ENCODE results near the gene ASPG. TPM values are rescaled to one million over a fixed set of nuclear protein-coding genes. Genes with fewer than 3 reads are reported as not detected.

Gene ASPG
- total RNA-seq, 1 donor from 2014 or later, result not detected

DNA sequence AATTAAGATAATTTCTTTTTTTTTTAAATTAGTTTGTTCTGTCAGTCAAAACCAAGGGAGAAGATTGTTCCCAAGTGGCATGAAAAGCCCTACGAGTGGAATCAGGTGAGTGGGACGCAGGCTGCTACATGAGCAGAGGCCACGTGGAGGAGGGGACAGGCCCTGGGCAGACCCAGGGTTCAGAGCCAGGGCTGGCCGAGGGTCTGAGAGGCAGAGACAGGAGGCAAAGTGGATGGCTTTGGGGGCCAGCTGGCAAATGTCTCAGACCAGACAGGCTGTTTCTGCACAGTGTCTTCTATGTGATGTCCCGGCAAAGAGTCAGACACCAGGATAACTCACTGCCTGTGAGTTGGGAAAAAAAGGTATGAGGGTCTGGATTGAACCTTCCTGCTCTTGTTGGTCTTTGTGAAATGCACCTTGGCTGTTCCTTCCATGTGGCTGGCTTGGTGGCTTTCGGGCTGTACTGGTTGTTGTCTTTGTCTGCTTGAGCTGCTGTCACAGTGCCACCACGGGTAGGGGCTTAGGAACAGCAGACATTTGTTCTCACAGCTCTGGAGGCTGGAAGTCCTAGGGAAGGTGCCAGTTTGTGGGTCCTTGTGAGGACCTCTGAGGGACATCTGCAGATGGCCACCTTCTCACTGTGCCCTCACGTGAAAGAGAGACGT, 35.8 kb upstream of the ASPG start:
- DNase-seq (ENCODE audit: low read depth), result no peak
- Histone ChIP-seq H3K36me3 (ENCODE audit: control insufficient read depth, insufficient read depth, low read length) (no peaks in the 10 kb centered on the region), H3K27me3 (ENCODE audit: control insufficient read depth, insufficient read depth, low read length) (no peaks in the 10 kb centered on the region), H3K4me3 (ENCODE audit: low read depth, low read length) (no peak overlapping the region)
- TF ChIP-seq, protein P1, sequence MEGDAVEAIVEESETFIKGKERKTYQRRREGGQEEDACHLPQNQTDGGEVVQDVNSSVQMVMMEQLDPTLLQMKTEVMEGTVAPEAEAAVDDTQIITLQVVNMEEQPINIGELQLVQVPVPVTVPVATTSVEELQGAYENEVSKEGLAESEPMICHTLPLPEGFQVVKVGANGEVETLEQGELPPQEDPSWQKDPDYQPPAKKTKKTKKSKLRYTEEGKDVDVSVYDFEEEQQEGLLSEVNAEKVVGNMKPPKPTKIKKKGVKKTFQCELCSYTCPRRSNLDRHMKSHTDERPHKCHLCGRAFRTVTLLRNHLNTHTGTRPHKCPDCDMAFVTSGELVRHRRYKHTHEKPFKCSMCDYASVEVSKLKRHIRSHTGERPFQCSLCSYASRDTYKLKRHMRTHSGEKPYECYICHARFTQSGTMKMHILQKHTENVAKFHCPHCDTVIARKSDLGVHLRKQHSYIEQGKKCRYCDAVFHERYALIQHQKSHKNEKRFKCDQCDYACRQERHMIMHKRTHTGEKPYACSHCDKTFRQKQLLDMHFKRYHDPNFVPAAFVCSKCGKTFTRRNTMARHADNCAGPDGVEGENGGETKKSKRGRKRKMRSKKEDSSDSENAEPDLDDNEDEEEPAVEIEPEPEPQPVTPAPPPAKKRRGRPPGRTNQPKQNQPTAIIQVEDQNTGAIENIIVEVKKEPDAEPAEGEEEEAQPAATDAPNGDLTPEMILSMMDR (IDR thresholded peaks at IDR 0.05; ENCODE audit: insufficient read depth, low read length, poor library complexity, severe bottlenecking), result no peak

GRCh38 chr14:104051092-104051813, 34.2 kb upstream of the ASPG start:
- no peaks in the 10 kb centered on the region for H3K36me3 ChIP-seq (ENCODE audit: control insufficient read depth, insufficient read depth, low read length)
- DNase-seq (ENCODE audit: low read depth), result no peak
- H3K27me3 ChIP-seq (ENCODE audit: control insufficient read depth, insufficient read depth, low read length), result no peaks in the 10 kb centered on the region
- TF ChIP-seq, protein P1 (IDR thresholded peaks at IDR 0.05; ENCODE audit: insufficient read depth, low read length, poor library complexity, severe bottlenecking), result no peak
- H3K4me3 ChIP-seq (ENCODE audit: low read depth, low read length), result no peak overlapping the region

DNA sequence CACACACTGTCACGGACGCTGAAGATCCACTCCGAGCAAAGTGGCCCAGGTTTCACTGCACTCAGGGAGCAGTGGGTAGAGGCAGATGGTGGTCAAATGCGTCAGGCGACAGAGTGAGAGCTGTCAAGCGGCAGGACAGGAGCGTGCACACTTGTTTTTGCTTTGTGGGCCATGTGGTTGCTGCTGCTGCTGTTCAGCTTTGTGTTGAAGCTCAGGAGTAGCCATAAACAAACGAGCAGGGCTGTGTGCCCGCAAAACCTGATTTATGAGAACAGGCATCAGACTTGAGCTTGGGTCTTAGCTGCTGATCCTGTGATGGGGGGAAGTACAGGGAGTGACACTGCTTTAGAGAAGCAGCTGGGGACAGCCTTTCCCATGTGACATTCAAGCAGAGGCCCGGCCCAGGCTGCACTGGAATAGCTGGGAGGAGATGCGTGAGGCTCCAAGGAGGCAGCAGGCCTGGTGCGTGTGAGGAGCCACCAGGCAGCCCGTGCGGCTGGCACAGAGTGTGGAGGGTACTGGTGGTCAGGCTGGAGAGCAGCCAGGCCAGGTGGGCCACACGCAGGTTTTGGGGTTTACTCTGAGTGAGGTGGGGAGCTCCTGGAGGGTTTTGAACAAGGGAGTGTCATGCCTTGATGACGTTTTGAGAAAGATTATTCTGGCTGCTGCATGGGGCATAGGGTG, 31.1 kb upstream of the ASPG start:
- no peak for DNase-seq (ENCODE audit: low read depth)
- Histone ChIP-seq H3K27me3 (ENCODE audit: control insufficient read depth, insufficient read depth, low read length) (no peaks in the 10 kb centered on the region), H3K4me3 (ENCODE audit: low read depth, low read length) (no peak overlapping the region), H3K36me3 (ENCODE audit: control insufficient read depth, insufficient read depth, low read length) (no peaks in the 10 kb centered on the region)
- TF ChIP-seq, protein P1 (IDR thresholded peaks at IDR 0.05; ENCODE audit: insufficient read depth, low read length, poor library complexity, severe bottlenecking), result no peak

- Histone ChIP-seq H3K27me3 (ENCODE audit: control insufficient read depth, insufficient read depth, low read length) (no peaks in the 10 kb centered on the region), H3K36me3 (ENCODE audit: control insufficient read depth, insufficient read depth, low read length) (no peaks in the 10 kb centered on the region), H3K4me3 (ENCODE audit: low read depth, low read length) (no peak overlapping the region)
- no peak for DNase-seq (ENCODE audit: low read depth)
- TF ChIP-seq, protein P1 (IDR thresholded peaks at IDR 0.05; ENCODE audit: insufficient read depth, low read length, poor library complexity, severe bottlenecking), result no peak
These were observed 23.2 kb upstream of the ASPG start for GRCh38 chr14:104062281-104062680.

DNA sequence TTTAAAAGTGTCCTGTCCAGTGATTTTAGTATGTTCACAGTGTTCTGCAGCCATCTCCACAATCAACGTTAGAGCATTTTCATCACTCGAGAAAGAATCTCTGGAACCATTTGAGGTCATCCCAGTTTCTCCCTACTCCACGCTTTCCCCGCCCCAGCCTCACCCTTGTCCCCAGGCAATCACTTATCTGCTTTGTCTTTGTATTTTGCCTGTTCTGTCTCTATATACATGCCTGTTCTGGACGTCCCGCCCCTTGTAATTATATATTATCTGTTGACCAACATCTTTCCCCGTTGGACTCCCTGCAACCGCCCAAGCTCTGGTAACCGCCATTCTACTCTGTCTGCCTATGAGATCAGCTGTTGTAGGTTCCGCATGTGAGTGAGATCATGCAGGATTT, 21.5 kb upstream of the ASPG start:
- Histone ChIP-seq H3K36me3 (ENCODE audit: control insufficient read depth, insufficient read depth, low read length) (no peaks in the 10 kb centered on the region), H3K4me3 (ENCODE audit: low read depth, low read length) (no peak overlapping the region), H3K27me3 (ENCODE audit: control insufficient read depth, insufficient read depth, low read length) (no peaks in the 10 kb centered on the region)
- no peak for DNase-seq (ENCODE audit: low read depth)
- TF ChIP-seq, protein P1 (IDR thresholded peaks at IDR 0.05; ENCODE audit: insufficient read depth, low read length, poor library complexity, severe bottlenecking), result no peak
